Right atrium auricular region (tissue), 2 donors: ENCODE data around the gene DYNC1H1. TPM values are rescaled to one million over a fixed set of nuclear protein-coding genes. Genes with fewer than 3 reads are reported as not detected.

Experiments used
- DNase-seq: peaks from one replicate; pipeline ENCODE4 v3.0.0-alpha.2; 2019; ENCODE audit warnings: low spot score
- H3K27ac ChIP-seq, 2 donors: fragments of 200-600 bp; sonication (generic); 1 replicate in 1 of 2; 2 replicates in 1 of 2; pipeline ENCODE4 v1.5.1; 2016 to 2019
- H3K27me3 ChIP-seq, 2 donors: fragments of 200-600 bp; sonication (generic); one replicate each; pipeline versions ENCODE4 v1.5.1 to v1.6.0; 2017 to 2019
- H3K36me3 ChIP-seq: fragments of 200-600 bp; sonication (generic); one replicate; pipeline ENCODE4 v1.5.1; 2016
- H3K4me1 ChIP-seq, 2 donors: fragments of 200-600 bp; sonication (generic); one replicate each; pipeline versions ENCODE4 v1.5.1 to v1.6.0; 2017 to 2019
- H3K4me3 ChIP-seq, 2 donors: fragments of 200-600 bp; sonication (generic); 1 replicate in 1 of 2; 2 replicates in 1 of 2; pipeline ENCODE4 v1.5.1; 2017 to 2019; ENCODE audit warnings: mild to moderate bottlenecking in 1 of 2, moderate library complexity in 1 of 2
- H3K9me3 ChIP-seq, 2 donors: fragments of 200-600 bp; sonication (generic); one replicate each; pipeline ENCODE4 v1.5.1; 2019
- CTCF ChIP-seq, 2 donors: fragments of 200-600 bp; sonication (generic); IDR thresholded peaks; one replicate each; pipeline ENCODE4 v1.5.1; 2019; ENCODE audit warnings: antibody characterized with exemption in 2 of 2
- total RNA-seq, 2 donors: library from RNA; depleted of rRNA; stranded (reverse); fragments of >200 nt; gene quantifications; one replicate each; pipeline ENCODE4 v1.1.0, GENCODE V29; 2016

The DYNC1H1 gene
- total RNA-seq, 2 donors from 2014 or later, result 388 to 445 TPM

- H3K4me3 ChIP-seq, result no peak overlapping the region
- H3K9me3 ChIP-seq, result no peaks in the 10 kb centered on the region
- no peak overlapping the region for H3K27ac ChIP-seq
- TF ChIP-seq CTCF (IDR thresholded peaks at IDR 0.05), result no peak
- no peak for DNase-seq
- no peaks in the 10 kb centered on the region for H3K27me3 ChIP-seq
- H3K4me1 ChIP-seq, result peaks cover 0 to 4% of the 10 kb centered on the region in 2 donors
- H3K36me3 ChIP-seq, result no peaks in the 10 kb centered on the region
These were observed 133.2 kb downstream of the DYNC1H1 start for GRCh38 chr14:102097441-102098135.

GRCh38 chr14:102103062-102103695 is 138.8 kb downstream of the DYNC1H1 start:
- DNase-seq, result no peak
- H3K4me3 ChIP-seq, result no peak overlapping the region
- H3K27me3 ChIP-seq, result no peaks in the 10 kb centered on the region
- TF ChIP-seq CTCF (IDR thresholded peaks at IDR 0.05), result no peak
- H3K9me3 ChIP-seq, result no peaks in the 10 kb centered on the region
- no peak overlapping the region for H3K27ac ChIP-seq
- no peaks in the 10 kb centered on the region for H3K4me1 ChIP-seq
- H3K36me3 ChIP-seq, result no peaks in the 10 kb centered on the region

GRCh38 chr14:102105369-102105768 is 141.0 kb downstream of the DYNC1H1 start:
- Histone ChIP-seq H3K36me3 (no peaks in the 10 kb centered on the region), H3K9me3 (no peaks in the 10 kb centered on the region)
- DNase-seq, result no peak

More at GRCh38 chr14:102105369-102105768, 141.0 kb downstream of the DYNC1H1 start:
- H3K4me1 ChIP-seq, result no peaks in the 10 kb centered on the region
- no peak for TF ChIP-seq CTCF (IDR thresholded peaks at IDR 0.05)
- H3K27me3 ChIP-seq, result no peaks in the 10 kb centered on the region
- H3K4me3 ChIP-seq, result no peak overlapping the region
- no peak overlapping the region for H3K27ac ChIP-seq

Other genes starting within 250 kb of the DYNC1H1 start
- gene PPP2R5C, start 202.9 kb upstream of the DYNC1H1 start, total RNA-seq, result 10 to 100 TPM; 82.2 to 82.9 TPM
- gene HSP90AA1, start 122.5 kb downstream of the DYNC1H1 start, total RNA-seq, result 100 to 1,000 TPM; 411 to 457 TPM
- gene WDR20, start 175.3 kb downstream of the DYNC1H1 start, total RNA-seq, result 10 to 100 TPM; 16.0 to 20.1 TPM